ENCODE measurements around the gene TM4SF5.

- TF ChIP-seq CTCF (IDR thresholded peaks at IDR 0.05; ENCODE audit: insufficient read depth, low read depth, low read length) = no peak
- TF ChIP-seq EZH2 (IDR thresholded peaks at IDR 0.05; ENCODE audit: insufficient read depth, low read length) = no peak
Measured at GRCh38 chr17:4728124-4728523, 43.6 kb upstream of the TM4SF5 start.

Measured in astrocyte (in vitro differentiated cells and primary cell).